Activated T-helper 17 cell treated with anti-CD3 and anti-CD28 coated beads, Interleukin-2, amount 50 U/mL, for 72 hours (primary cell): ENCODE data around the gene DTNB. TPM values are rescaled to one million over a fixed set of nuclear protein-coding genes. Genes with fewer than 3 reads are reported as not detected.

Experiments
- ATAC-seq: fragments of 150-1000 bp; cut with Tn5 transposase; replicated peaks from 2 replicates; pipeline ENCODE4 v1.10.0; 2021; ENCODE audit warnings: mild to moderate bottlenecking, moderate library complexity
- H3K27ac Mint-ChIP-seq: one replicate; pipeline ENCODE4 v1.8.0; 2022; ENCODE audit warnings: mixed read lengths
- H3K27me3 Mint-ChIP-seq: one replicate; pipeline ENCODE4 v1.8.0; 2022; ENCODE audit warnings: mixed read lengths
- H3K36me3 Mint-ChIP-seq: one replicate; pipeline ENCODE4 v1.8.0; 2022; ENCODE audit warnings: low read depth, mild to moderate bottlenecking, mixed read lengths
- H3K4me1 Mint-ChIP-seq: one replicate; pipeline ENCODE4 v1.8.0; 2022; ENCODE audit warnings: mixed read lengths
- H3K4me3 Mint-ChIP-seq: one replicate; pipeline ENCODE4 v1.8.0; 2022; ENCODE audit warnings: mild to moderate bottlenecking, mixed read lengths
- H3K9me3 Mint-ChIP-seq: one replicate; pipeline ENCODE4 v1.8.0; 2022; ENCODE audit warnings: mixed read lengths
- total RNA-seq, 2 donors: library from RNA; stranded (reverse); gene quantifications; one replicate each; pipeline ENCODE4 v1.2.3, GENCODE V29; 2022

Gene DTNB
- total RNA-seq, 2 donors from 2014 or later: 10.0 to 11.8 TPM

GRCh38 chr2:25491003-25491696 is 182.2 kb downstream of the DTNB start:
- ATAC-seq: no peak
- Mint-ChIP-seq H3K36me3 (peaks cover 11% of the 10 kb centered on the region), H3K4me1 (no peaks in the 10 kb centered on the region), H3K9me3 (no peaks in the 10 kb centered on the region), H3K4me3 (no peak overlapping the region), H3K27me3 (no peaks in the 10 kb centered on the region), H3K27ac (no peak overlapping the region)

GRCh38 chr2:25490217-25490616 is 183.2 kb downstream of the DTNB start:
- Mint-ChIP-seq H3K9me3 (no peaks in the 10 kb centered on the region), H3K27ac (no peak overlapping the region), H3K4me3 (no peak overlapping the region), H3K27me3 (no peaks in the 10 kb centered on the region), H3K36me3 (peaks cover 11% of the 10 kb centered on the region), H3K4me1 (no peaks in the 10 kb centered on the region)
- no peak for ATAC-seq

- Mint-ChIP-seq H3K9me3 (no peaks in the 10 kb centered on the region), H3K4me3 (no peak overlapping the region), H3K36me3 (peaks cover 11% of the 10 kb centered on the region), H3K4me1 (no peaks in the 10 kb centered on the region), H3K27me3 (no peaks in the 10 kb centered on the region), H3K27ac (no peak overlapping the region)
- ATAC-seq: no peak
These were observed 183.7 kb downstream of the DTNB start for GRCh38 chr2:25489631-25490030.

- peaks cover 30% of the 10 kb centered on the region for H3K36me3 Mint-ChIP-seq
- H3K27ac Mint-ChIP-seq: peak overlapping the region; percentile 63
- no peaks in the 10 kb centered on the region for H3K4me1 Mint-ChIP-seq
- ATAC-seq: no peak
- H3K4me3 Mint-ChIP-seq: no peak overlapping the region
- H3K27me3 Mint-ChIP-seq: no peaks in the 10 kb centered on the region
- H3K9me3 Mint-ChIP-seq: no peaks in the 10 kb centered on the region
These were observed 189.6 kb downstream of the DTNB start for GRCh38 chr2:25483607-25484266.

GRCh38 chr2:25482341-25482740 is 191.0 kb downstream of the DTNB start:
- H3K4me1 Mint-ChIP-seq: no peaks in the 10 kb centered on the region
- no peaks in the 10 kb centered on the region for H3K9me3 Mint-ChIP-seq
- peak overlapping the region; percentile 67 for H3K27ac Mint-ChIP-seq
- H3K36me3 Mint-ChIP-seq: peaks cover 26% of the 10 kb centered on the region
- no peaks in the 10 kb centered on the region for H3K27me3 Mint-ChIP-seq
- H3K4me3 Mint-ChIP-seq: no peak overlapping the region
- ATAC-seq: no peak

GRCh38 chr2:25481381-25482300 is 191.7 kb downstream of the DTNB start:
- no peak for ATAC-seq
- H3K36me3 Mint-ChIP-seq: peaks cover 22% of the 10 kb centered on the region
- no peaks in the 10 kb centered on the region for H3K4me1 Mint-ChIP-seq
- H3K4me3 Mint-ChIP-seq: no peak overlapping the region
- H3K27ac Mint-ChIP-seq: no peak overlapping the region
- H3K9me3 Mint-ChIP-seq: no peaks in the 10 kb centered on the region
- H3K27me3 Mint-ChIP-seq: no peaks in the 10 kb centered on the region

GRCh38 chr2:25480561-25480960 is 192.8 kb downstream of the DTNB start:
- Mint-ChIP-seq H3K27ac (peak overlapping the region; percentile 25), H3K36me3 (peaks cover 29% of the 10 kb centered on the region), H3K4me1 (no peaks in the 10 kb centered on the region), H3K9me3 (no peaks in the 10 kb centered on the region), H3K27me3 (no peaks in the 10 kb centered on the region), H3K4me3 (peak overlapping the region; percentile 17)
- peak; percentile 31 for ATAC-seq

GRCh38 chr2:25479761-25480160 is 193.6 kb downstream of the DTNB start:
- H3K4me1 Mint-ChIP-seq: no peaks in the 10 kb centered on the region
- H3K9me3 Mint-ChIP-seq: no peaks in the 10 kb centered on the region
- ATAC-seq: no peak
- H3K27me3 Mint-ChIP-seq: no peaks in the 10 kb centered on the region
- H3K36me3 Mint-ChIP-seq: peaks cover 35% of the 10 kb centered on the region
- peak overlapping the region; percentile 25 for H3K27ac Mint-ChIP-seq
- no peak overlapping the region for H3K4me3 Mint-ChIP-seq

- H3K4me1 Mint-ChIP-seq: no peaks in the 10 kb centered on the region
- H3K9me3 Mint-ChIP-seq: no peaks in the 10 kb centered on the region
- no peak overlapping the region for H3K27ac Mint-ChIP-seq
- ATAC-seq: no peak
- H3K27me3 Mint-ChIP-seq: no peaks in the 10 kb centered on the region
- H3K36me3 Mint-ChIP-seq: peaks cover 40% of the 10 kb centered on the region
- H3K4me3 Mint-ChIP-seq: no peak overlapping the region
These were observed 194.6 kb downstream of the DTNB start for GRCh38 chr2:25478736-25479135.

- H3K4me3 Mint-ChIP-seq: no peak overlapping the region
- no peak for ATAC-seq
- no peaks in the 10 kb centered on the region for H3K4me1 Mint-ChIP-seq
- no peaks in the 10 kb centered on the region for H3K9me3 Mint-ChIP-seq
- H3K36me3 Mint-ChIP-seq: peaks cover 28% of the 10 kb centered on the region
- no peaks in the 10 kb centered on the region for H3K27me3 Mint-ChIP-seq
- no peak overlapping the region for H3K27ac Mint-ChIP-seq
These were observed 199.5 kb downstream of the DTNB start for GRCh38 chr2:25473758-25474340.

- Mint-ChIP-seq H3K4me1 (no peaks in the 10 kb centered on the region), H3K27me3 (no peaks in the 10 kb centered on the region)
These were observed 200.2 kb downstream of the DTNB start for GRCh38 chr2:25473131-25473530.

GRCh38 chr2:25470806-25471205 is 202.6 kb downstream of the DTNB start:
- ATAC-seq: no peak
- Mint-ChIP-seq H3K27me3 (no peaks in the 10 kb centered on the region), H3K4me3 (no peak overlapping the region), H3K4me1 (no peaks in the 10 kb centered on the region), H3K36me3 (peaks cover 19% of the 10 kb centered on the region), H3K9me3 (no peaks in the 10 kb centered on the region), H3K27ac (no peak overlapping the region)

More at GRCh38 chr2:25473131-25473530, 200.2 kb downstream of the DTNB start:
- peaks cover 28% of the 10 kb centered on the region for H3K36me3 Mint-ChIP-seq
- H3K4me3 Mint-ChIP-seq: no peak overlapping the region
- ATAC-seq: no peak
- no peaks in the 10 kb centered on the region for H3K9me3 Mint-ChIP-seq
- H3K27ac Mint-ChIP-seq: no peak overlapping the region

- Mint-ChIP-seq H3K4me1 (no peaks in the 10 kb centered on the region), H3K36me3 (no peaks in the 10 kb centered on the region)
- no peak for ATAC-seq
These were observed 205.6 kb downstream of the DTNB start for GRCh38 chr2:25467743-25468142.

GRCh38 chr2:25462021-25462420 is 211.4 kb downstream of the DTNB start:
- Mint-ChIP-seq H3K4me1 (no peaks in the 10 kb centered on the region), H3K27me3 (no peaks in the 10 kb centered on the region), H3K4me3 (no peak overlapping the region), H3K27ac (no peak overlapping the region), H3K36me3 (no peaks in the 10 kb centered on the region), H3K9me3 (no peaks in the 10 kb centered on the region)
- ATAC-seq: no peak

More at GRCh38 chr2:25467743-25468142, 205.6 kb downstream of the DTNB start:
- no peaks in the 10 kb centered on the region for H3K9me3 Mint-ChIP-seq
- no peak overlapping the region for H3K4me3 Mint-ChIP-seq
- H3K27me3 Mint-ChIP-seq: no peaks in the 10 kb centered on the region
- H3K27ac Mint-ChIP-seq: no peak overlapping the region
